Astrocyte of the cerebellum (primary cell): ENCODE results near the gene PPIL6.
A peak's percentile ranks its signal among the peaks of the same experiment; 100 is the strongest.

Source experiments
- DNase-seq: peaks from one replicate; pipeline ENCODE4 v3.0.0-alpha.2; 2011; ENCODE audit warnings: low read depth
- H3K4me3 ChIP-seq: 2 replicates; pipeline ENCODE4 v1.5.1; 2011; ENCODE audit warnings: mild to moderate bottlenecking, low read depth, low read length, moderate library complexity
- CTCF ChIP-seq: IDR thresholded peaks from 2 replicates; pipeline ENCODE4 v1.5.1; 2012; ENCODE audit warnings: low read length, low read depth, moderate library complexity, mild to moderate bottlenecking; ENCODE audit errors: missing control alignments
- in situ Hi-C: cut with HindIII; loops from 2 replicates; pipeline ENCODE4 v1.10.0; 2017; ENCODE audit warnings: low sequenced_read_pairs

Gene PPIL6

GRCh38 chr6:109393157-109393885 lies 47.1 kb downstream of the PPIL6 start:
- H3K4me3 ChIP-seq = no peak overlapping the region
- no peak for DNase-seq
- in situ Hi-C loops = no loop called here
- TF ChIP-seq CTCF = no peak

- DNase-seq = no peak
- no peak overlapping the region for H3K4me3 ChIP-seq
- in situ Hi-C loops = no loop called here
- no peak for TF ChIP-seq CTCF
These were observed 50.7 kb downstream of the PPIL6 start for GRCh38 chr6:109389650-109390274.

- no peak overlapping the region for H3K4me3 ChIP-seq
- TF ChIP-seq CTCF = no peak
- in situ Hi-C loops = no loop called here
- DNase-seq = no peak
These were observed 52.2 kb downstream of the PPIL6 start for GRCh38 chr6:109388265-109388664.

GRCh38 chr6:109383438-109383940 lies 56.9 kb downstream of the PPIL6 start:
- no peak for DNase-seq
- peak overlapping the region; percentile 84 for H3K4me3 ChIP-seq
- in situ Hi-C loops = no loop called here
- no peak for TF ChIP-seq CTCF

GRCh38 chr6:109382576-109383437 lies 57.6 kb downstream of the PPIL6 start:
- peak; percentile 86 for DNase-seq
- in situ Hi-C loops = no loop called here
- H3K4me3 ChIP-seq = peak overlapping the region; percentile 84
- TF ChIP-seq CTCF = peak; percentile 47
